ENCODE measurements around the gene SFMBT1.

DNA sequence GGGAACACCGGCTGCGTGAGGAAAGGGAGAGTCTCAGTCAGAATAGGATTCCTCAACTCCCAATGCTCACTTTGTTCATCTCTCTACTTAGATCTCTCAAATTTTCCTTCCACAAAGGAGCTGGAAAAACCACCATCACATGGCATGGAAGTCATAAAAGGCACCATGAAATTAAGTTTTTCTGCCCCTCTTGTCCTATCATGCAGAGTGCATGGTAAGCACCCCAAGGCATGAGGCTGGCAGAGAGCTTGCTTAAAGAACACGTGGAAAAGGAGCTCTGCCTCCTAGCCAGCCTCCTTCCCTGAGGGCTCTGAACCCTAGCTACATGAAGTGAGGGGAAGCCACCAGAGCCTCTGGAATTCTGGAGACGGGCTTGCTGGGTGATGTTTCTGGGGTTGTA, 166.3 kb downstream of the SFMBT1 start:
- no peak for TF ChIP-seq NR3C1 (IDR thresholded peaks at IDR 0.05)
- TF ChIP-seq, protein P1, sequence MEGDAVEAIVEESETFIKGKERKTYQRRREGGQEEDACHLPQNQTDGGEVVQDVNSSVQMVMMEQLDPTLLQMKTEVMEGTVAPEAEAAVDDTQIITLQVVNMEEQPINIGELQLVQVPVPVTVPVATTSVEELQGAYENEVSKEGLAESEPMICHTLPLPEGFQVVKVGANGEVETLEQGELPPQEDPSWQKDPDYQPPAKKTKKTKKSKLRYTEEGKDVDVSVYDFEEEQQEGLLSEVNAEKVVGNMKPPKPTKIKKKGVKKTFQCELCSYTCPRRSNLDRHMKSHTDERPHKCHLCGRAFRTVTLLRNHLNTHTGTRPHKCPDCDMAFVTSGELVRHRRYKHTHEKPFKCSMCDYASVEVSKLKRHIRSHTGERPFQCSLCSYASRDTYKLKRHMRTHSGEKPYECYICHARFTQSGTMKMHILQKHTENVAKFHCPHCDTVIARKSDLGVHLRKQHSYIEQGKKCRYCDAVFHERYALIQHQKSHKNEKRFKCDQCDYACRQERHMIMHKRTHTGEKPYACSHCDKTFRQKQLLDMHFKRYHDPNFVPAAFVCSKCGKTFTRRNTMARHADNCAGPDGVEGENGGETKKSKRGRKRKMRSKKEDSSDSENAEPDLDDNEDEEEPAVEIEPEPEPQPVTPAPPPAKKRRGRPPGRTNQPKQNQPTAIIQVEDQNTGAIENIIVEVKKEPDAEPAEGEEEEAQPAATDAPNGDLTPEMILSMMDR (IDR thresholded peaks at IDR 0.05): no peak
- TF ChIP-seq EP300 (IDR thresholded peaks at IDR 0.05): no peak
- no peak for TF ChIP-seq RARB (CRISPR knock-in tag; IDR thresholded peaks at IDR 0.05)
